AG04450 (cell line): ENCODE data around the gene IER2. TPM values are rescaled to one million over a fixed set of nuclear protein-coding genes. Genes with fewer than 3 reads are reported as not detected.

Experiments
- CTCF ChIA-PET: fragments of 300-600, 350-600 bp; formaldehyde crosslinking; extraction: SDS; loops from one replicate; lab custom pipeline; 2022; ENCODE audit warnings: antibody characterized with exemption, inconsistent platforms; lab: Charles Lee
- POLR2A ChIA-PET: fragments of 350-600 bp; formaldehyde crosslinking; extraction: SDS; loops from one replicate; lab custom pipeline; 2021; ENCODE audit warnings: antibody characterized with exemption, inconsistent platforms; lab: Yijun Ruan, JAX
- DNase-seq: peaks from one replicate; pipeline ENCODE4 v3.0.0-alpha.2; 2011; ENCODE audit warnings: low read depth, low spot score
- H3K27ac ChIP-seq: one replicate; pipeline ENCODE4 v1.5.1; 2012; ENCODE audit warnings: low read depth, low read length, control low read depth
- H3K27me3 ChIP-seq: one replicate; pipeline ENCODE4 v1.6.0; 2012; ENCODE audit warnings: low read length; ENCODE audit not compliant: control insufficient read depth, insufficient read depth
- H3K4me3 ChIP-seq: 2 replicates; pipeline ENCODE4 v1.5.1; 2011; ENCODE audit warnings: mild to moderate bottlenecking, low read depth, low read length, control low read depth
- H3K9me3 ChIP-seq: 2 replicates; pipeline ENCODE4 v1.5.1; 2012; ENCODE audit warnings: low read length; ENCODE audit not compliant: control insufficient read depth, insufficient read depth
- polyA plus RNA-seq: library from polyadenylated mRNA; depleted of rRNA; stranded (reverse); fragments of >200 nt; gene quantifications from 2 replicates; pipeline ENCODE4 v1.2.3, GENCODE V29; 2011
- TF ChIP-seq, protein P1 (sequence below): IDR thresholded peaks from 2 replicates; pipeline ENCODE4 v1.5.1; 2011; ENCODE audit warnings: low read depth, low read length, control low read depth, inconsistent platforms

IER2 gene
- polyA plus RNA-seq, 1 experiment = 15.3 TPM

DNA sequence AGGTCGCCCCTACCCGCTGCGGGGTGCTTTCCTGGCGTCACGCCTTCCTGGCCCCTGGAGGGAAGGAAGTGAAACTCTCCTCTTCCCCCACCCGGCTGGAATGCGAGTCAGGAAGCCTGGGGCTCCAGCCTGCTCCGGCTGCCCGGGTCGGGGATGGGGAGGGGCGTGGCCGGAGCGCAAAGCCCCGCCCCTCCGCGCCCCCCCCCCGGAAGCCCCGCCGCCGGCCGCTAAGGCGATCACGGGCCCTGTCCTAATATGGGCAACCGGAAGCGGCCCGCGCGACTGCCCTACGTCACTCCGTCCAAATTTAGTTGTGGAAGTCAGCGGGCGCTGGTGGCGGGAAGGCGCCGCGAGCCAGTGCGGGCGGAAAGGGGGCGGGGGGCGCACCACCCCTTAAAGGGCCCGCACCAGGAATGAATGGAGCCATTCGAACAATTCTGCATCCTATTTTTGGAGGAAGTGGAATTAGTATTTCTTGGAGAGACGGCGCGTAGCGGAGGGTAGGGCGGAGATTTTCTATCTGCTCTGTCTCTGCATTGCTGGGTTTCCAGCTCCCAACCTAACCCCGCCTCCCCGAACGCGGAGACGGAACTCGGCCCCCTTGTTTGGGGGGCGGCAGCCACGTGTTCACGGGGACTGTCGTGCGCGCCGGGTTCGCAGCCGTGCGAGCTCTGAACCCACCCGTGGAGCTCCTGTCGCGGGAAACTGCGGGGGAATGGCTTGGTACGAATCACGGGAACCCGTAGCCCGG, 1.6 kb downstream of the IER2 start:
- CTCF ChIA-PET = interaction anchor here (0.9 to 1.6 kb wide), 4 partner anchors 58 to 186 kb away, joined by 3 to 7 read pairs (median 4); no protein-coding TSS in a partner anchor
- peak; percentile 94 for DNase-seq
- Histone ChIP-seq H3K4me3 (peak overlapping the region; percentile 97), H3K27me3 (no peaks in the 10 kb centered on the region), H3K9me3 (peaks cover 6% of the 10 kb centered on the region; the same call in 1 of the 2 replicates), H3K27ac (peak overlapping the region; percentile 96)
- POLR2A ChIA-PET = interaction anchor here (0.5 to 2.2 kb wide), 11 partner anchors 8 to 187 kb away, joined by 3 to 34 read pairs (median 4); partner anchors contain the start of genes DAND5 and NACC1
- TF ChIP-seq, protein P1, sequence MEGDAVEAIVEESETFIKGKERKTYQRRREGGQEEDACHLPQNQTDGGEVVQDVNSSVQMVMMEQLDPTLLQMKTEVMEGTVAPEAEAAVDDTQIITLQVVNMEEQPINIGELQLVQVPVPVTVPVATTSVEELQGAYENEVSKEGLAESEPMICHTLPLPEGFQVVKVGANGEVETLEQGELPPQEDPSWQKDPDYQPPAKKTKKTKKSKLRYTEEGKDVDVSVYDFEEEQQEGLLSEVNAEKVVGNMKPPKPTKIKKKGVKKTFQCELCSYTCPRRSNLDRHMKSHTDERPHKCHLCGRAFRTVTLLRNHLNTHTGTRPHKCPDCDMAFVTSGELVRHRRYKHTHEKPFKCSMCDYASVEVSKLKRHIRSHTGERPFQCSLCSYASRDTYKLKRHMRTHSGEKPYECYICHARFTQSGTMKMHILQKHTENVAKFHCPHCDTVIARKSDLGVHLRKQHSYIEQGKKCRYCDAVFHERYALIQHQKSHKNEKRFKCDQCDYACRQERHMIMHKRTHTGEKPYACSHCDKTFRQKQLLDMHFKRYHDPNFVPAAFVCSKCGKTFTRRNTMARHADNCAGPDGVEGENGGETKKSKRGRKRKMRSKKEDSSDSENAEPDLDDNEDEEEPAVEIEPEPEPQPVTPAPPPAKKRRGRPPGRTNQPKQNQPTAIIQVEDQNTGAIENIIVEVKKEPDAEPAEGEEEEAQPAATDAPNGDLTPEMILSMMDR = peak; percentile 30; the same call in 1 of the 2 replicates

DNA sequence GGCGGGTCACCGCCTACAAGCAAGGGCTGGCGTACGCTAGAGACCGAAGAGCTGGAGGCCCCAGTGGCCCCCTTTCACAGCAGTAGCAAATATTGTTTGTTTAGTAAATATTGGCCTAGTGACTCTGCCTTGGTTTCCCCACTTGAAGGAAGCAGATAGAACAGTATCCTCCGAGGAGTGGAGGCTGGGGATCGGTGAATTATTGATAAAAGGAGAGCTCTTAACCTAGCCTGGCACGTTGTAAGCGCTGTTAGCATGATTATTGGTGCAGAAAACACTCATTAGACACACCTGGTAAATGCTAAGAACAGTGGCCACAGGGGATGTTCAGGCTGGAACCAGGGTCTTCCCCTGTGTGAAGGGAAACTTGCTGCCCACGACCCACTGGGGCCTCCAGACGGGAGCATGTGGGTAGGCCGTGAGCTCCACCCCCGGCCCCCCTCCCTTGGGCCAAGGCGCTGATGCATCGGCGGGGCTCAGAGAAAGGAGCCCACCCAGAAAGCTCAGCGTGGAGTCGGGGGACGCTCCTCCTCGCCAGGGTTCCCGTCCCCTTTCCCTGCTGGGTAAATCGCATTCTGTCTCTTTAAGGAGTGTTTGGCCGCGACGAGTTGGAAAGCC, 2.3 kb downstream of the IER2 start:
- peak overlapping the region; percentile 96 for H3K27ac ChIP-seq
- H3K4me3 ChIP-seq = peak overlapping the region; percentile 97
- H3K27me3 ChIP-seq = no peaks in the 10 kb centered on the region
- ChIA-PET POLR2A (interaction anchor here (0.5 to 2.2 kb wide), 14 partner anchors 9 to 206 kb away, joined by 3 to 34 read pairs (median 4); partner anchors contain the start of genes DAND5 and NACC1), CTCF (interaction anchor here (0.9 to 1.6 kb wide), 4 partner anchors 58 to 187 kb away, joined by 3 to 7 read pairs (median 4); no protein-coding TSS in a partner anchor)
- no peak for DNase-seq
- TF ChIP-seq, protein P1 = no peak
- H3K9me3 ChIP-seq = peaks cover 6% of the 10 kb centered on the region; the same call in 1 of the 2 replicates

DNA sequence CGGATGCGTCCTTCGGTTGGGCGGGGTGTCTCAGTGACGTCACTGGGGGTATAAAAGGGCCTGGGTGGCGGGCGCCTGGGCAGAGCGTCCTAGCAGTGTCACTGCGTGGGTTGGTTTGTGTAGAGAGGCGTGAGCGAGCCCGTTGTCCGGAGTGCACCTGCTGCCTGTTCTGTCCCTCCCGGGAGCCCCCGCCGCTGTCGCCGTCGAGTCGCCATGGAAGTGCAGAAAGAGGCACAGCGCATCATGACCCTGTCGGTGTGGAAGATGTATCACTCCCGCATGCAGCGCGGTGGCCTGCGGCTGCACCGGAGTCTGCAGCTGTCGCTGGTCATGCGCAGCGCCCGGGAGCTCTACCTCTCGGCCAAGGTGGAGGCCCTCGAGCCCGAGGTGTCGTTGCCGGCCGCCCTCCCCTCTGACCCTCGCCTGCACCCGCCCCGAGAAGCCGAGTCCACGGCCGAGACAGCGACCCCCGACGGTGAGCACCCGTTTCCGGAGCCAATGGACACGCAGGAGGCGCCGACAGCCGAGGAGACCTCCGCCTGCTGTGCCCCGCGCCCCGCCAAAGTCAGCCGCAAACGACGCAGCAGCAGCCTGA, 2.9 kb downstream of the IER2 start:
- ChIA-PET POLR2A (interaction anchor here (0.7 to 2.2 kb wide), 11 partner anchors 10 to 207 kb away, joined by 3 to 34 read pairs (median 4); partner anchors contain the start of gene NACC1), CTCF (interaction anchor here (1.2 to 1.6 kb wide), 3 partner anchors 59 to 188 kb away, joined by 3 to 7 read pairs (median 6); no protein-coding TSS in a partner anchor)
- H3K4me3 ChIP-seq = peak overlapping the region; percentile 97
- H3K27ac ChIP-seq = peak overlapping the region; percentile 96
- H3K9me3 ChIP-seq = peaks cover 6% of the 10 kb centered on the region; the same call in 1 of the 2 replicates
- H3K27me3 ChIP-seq = no peaks in the 10 kb centered on the region
- peak; percentile 89 for DNase-seq
- TF ChIP-seq, protein P1 = peak; percentile 22; the same call in 1 of the 2 replicates

DNA sequence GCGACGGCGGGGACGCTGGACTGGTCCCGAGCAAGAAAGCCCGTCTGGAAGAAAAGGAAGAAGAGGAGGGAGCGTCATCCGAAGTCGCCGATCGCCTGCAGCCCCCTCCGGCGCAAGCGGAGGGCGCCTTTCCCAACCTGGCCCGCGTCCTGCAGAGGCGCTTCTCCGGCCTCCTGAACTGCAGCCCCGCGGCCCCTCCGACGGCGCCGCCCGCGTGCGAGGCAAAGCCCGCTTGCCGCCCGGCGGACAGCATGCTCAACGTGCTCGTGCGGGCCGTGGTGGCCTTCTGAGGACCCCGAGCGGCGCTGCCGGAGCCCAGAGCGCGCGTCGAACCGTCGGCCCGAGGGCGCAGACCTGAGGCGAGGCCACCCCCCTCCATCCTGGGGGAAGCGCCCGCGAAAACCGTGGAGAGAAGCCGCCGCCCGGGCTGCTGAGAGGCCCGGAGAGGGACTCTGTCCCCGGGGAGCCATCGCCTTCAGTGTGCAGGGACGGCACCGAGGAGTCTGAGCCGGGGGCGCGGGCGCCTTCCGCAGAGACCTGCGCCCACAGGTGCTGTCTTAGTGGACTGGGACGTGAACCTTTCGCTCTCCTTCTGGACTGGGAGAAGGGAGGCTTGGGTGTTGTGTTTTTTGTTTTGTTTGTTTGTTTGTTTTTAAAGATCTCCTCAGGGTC, 3.5 kb downstream of the IER2 start:
- ChIA-PET CTCF (no interaction called here), POLR2A (interaction anchor here (0.6 to 2.5 kb wide), 14 partner anchors 9 to 207 kb away, joined by 3 to 37 read pairs (median 4); partner anchors contain the start of gene NACC1)
- Histone ChIP-seq H3K27me3 (no peaks in the 10 kb centered on the region), H3K4me3 (peak overlapping the region; percentile 97), H3K27ac (peak overlapping the region; percentile 96), H3K9me3 (peaks cover 6% of the 10 kb centered on the region; the same call in 1 of the 2 replicates)
- no peak for DNase-seq
- TF ChIP-seq, protein P1 = peak; percentile 12
